Neural cell (in vitro differentiated cells): ENCODE data around the gene RHCE. TPM values are rescaled to one million over a fixed set of nuclear protein-coding genes. Genes with fewer than 3 reads are reported as not detected.

Experiments
- H2AFZ ChIP-seq: fragments of 200-600, 300-800 bp; sonication (generic), shearing (Covaris generic); 2 replicates; pipeline ENCODE4 v1.6.0; 2014; ENCODE audit warnings: low read depth, mild to moderate bottlenecking, antibody characterized with exemption, low read length, moderate library complexity
- H3F3A ChIP-seq: fragments of 200-600 bp; shearing (Covaris generic); 2 replicates; pipeline ENCODE4 v1.6.1; 2016; ENCODE audit warnings: mild to moderate bottlenecking, moderate library complexity, mixed read lengths, antibody characterized with exemption, low read length; ENCODE audit not compliant: insufficient read depth, poor library complexity, severe bottlenecking
- H3K27ac ChIP-seq: fragments of 200-600, 300-800 bp; sonication (generic), shearing (Covaris generic); 2 replicates; pipeline ENCODE4 v1.5.1; 2014; ENCODE audit warnings: mild to moderate bottlenecking, low read length, moderate library complexity
- H3K27me3 ChIP-seq: fragments of 300-800, 200-600 bp; sonication (generic), shearing (Covaris generic); 2 replicates; pipeline ENCODE4 v1.6.0; 2014; ENCODE audit warnings: mild to moderate bottlenecking, low read depth, low read length, moderate library complexity; ENCODE audit not compliant: insufficient read depth
- H3K36me3 ChIP-seq: fragments of 300-800, 200-600 bp; sonication (generic), shearing (Covaris generic); 2 replicates; pipeline ENCODE4 v1.5.1; 2014; ENCODE audit warnings: mild to moderate bottlenecking, antibody characterized with exemption, low read length, moderate library complexity; ENCODE audit not compliant: insufficient read depth
- H3K4me2 ChIP-seq: fragments of 300-800, 200-600 bp; sonication (generic), shearing (Covaris generic); 2 replicates; pipeline ENCODE4 v1.6.0; 2014; ENCODE audit warnings: mild to moderate bottlenecking, low read length
- H3K4me3 ChIP-seq: fragments of 300-800, 200-600 bp; sonication (generic), shearing (Covaris generic); 2 replicates; pipeline ENCODE4 v1.5.1; 2014; ENCODE audit warnings: mild to moderate bottlenecking, low read length, moderate library complexity
- H3K79me2 ChIP-seq: fragments of 200-600 bp; shearing (Covaris generic); replicated peaks from 2 replicates; pipeline ENCODE4 v1.6.0; 2014; ENCODE audit warnings: mild to moderate bottlenecking, low read length, moderate library complexity; ENCODE audit not compliant: insufficient read depth
- H3K9ac ChIP-seq: fragments of 300-800, 200-600 bp; sonication (generic), shearing (Covaris generic); 2 replicates; pipeline ENCODE4 v1.6.1; 2016; ENCODE audit warnings: mild to moderate bottlenecking, low read length, mixed read lengths
- H3K9me2 ChIP-seq: fragments of 200-600 bp; shearing (Covaris generic); 2 replicates; pipeline ENCODE4 v1.6.1; 2016; ENCODE audit warnings: mild to moderate bottlenecking, low read length, mixed read lengths; ENCODE audit not compliant: insufficient read depth
- H3K9me3 ChIP-seq: fragments of 200-600, 300-800 bp; sonication (generic), shearing (Covaris generic); 2 replicates; pipeline ENCODE4 v1.6.1; 2016; ENCODE audit warnings: mild to moderate bottlenecking, mixed run types, low read length, moderate library complexity, mixed read lengths
- H4K20me1 ChIP-seq: fragments of 200-600 bp; shearing (Covaris generic); 2 replicates; pipeline ENCODE4 v1.6.1; 2016; ENCODE audit warnings: mild to moderate bottlenecking, mixed run types; ENCODE audit not compliant: insufficient read depth
- EP300 ChIP-seq: fragments of 450-650 bp; conservative IDR thresholded peaks from 2 replicates; pipeline ENCODE4 v1.6.1; 2014; ENCODE audit warnings: antibody characterized with exemption, mild to moderate bottlenecking, moderate library complexity; ENCODE audit not compliant: poor library complexity, severe bottlenecking
- EZH2 ChIP-seq: fragments of 200-600, 300-800 bp; shearing (Covaris generic), sonication (generic); IDR thresholded peaks from 2 replicates; pipeline ENCODE4 v1.6.1; 2014; ENCODE audit warnings: antibody characterized with exemption, low read length, borderline replicate concordance, mild to moderate bottlenecking; ENCODE audit not compliant: insufficient read depth, poor library complexity, severe bottlenecking
- MXI1 ChIP-seq: fragments of 450-650 bp; conservative IDR thresholded peaks from 2 replicates; pipeline ENCODE4 v1.6.1; 2014; ENCODE audit warnings: antibody characterized with exemption, mild to moderate bottlenecking; ENCODE audit not compliant: poor library complexity, severe bottlenecking
- POLR2AphosphoS5 ChIP-seq: IDR thresholded peaks from 2 replicates; pipeline ENCODE4 v1.6.1; 2012
- RAD21 ChIP-seq: fragments of 450-650 bp; conservative IDR thresholded peaks from 2 replicates; pipeline ENCODE4 v1.6.1; 2014; ENCODE audit warnings: antibody characterized with exemption, mild to moderate bottlenecking, moderate library complexity
- SMC3 ChIP-seq: fragments of 450-650 bp; conservative IDR thresholded peaks from 2 replicates; pipeline ENCODE4 v1.6.1; 2014; ENCODE audit warnings: antibody characterized with exemption, mild to moderate bottlenecking, moderate library complexity; ENCODE audit not compliant: poor library complexity
- TAF1 ChIP-seq: IDR thresholded peaks from 2 replicates; pipeline ENCODE4 v1.6.1; 2012; ENCODE audit warnings: low read depth
- polyA plus RNA-seq: library from polyadenylated mRNA; depleted of rRNA; stranded (reverse); fragments of >200 nt; gene quantifications from 2 replicates; pipeline ENCODE4 v1.2.3, GENCODE V29; 2014
- TF ChIP-seq, protein P1 (sequence below): IDR thresholded peaks from 2 replicates; pipeline ENCODE4 v1.6.1; 2012; ENCODE audit warnings: borderline replicate concordance
- TF ChIP-seq, protein P2 (sequence below): fragments of 450-650 bp; IDR thresholded peaks from 2 replicates; pipeline ENCODE4 v1.5.1; 2014; ENCODE audit warnings: antibody characterized with exemption, mild to moderate bottlenecking, moderate library complexity; ENCODE audit not compliant: poor library complexity, severe bottlenecking

Gene RHCE
- polyA plus RNA-seq, 1 donor from 2014 or later, result 1.1 TPM

- Histone ChIP-seq H3K79me2 (peaks cover 98% of the 10 kb centered on the region), H2AFZ (no peak overlapping the region), H3F3A (no peaks in the 10 kb centered on the region), H3K36me3 (no peaks in the 10 kb centered on the region), H3K9ac (no peak overlapping the region), H3K27ac (no peak overlapping the region), H3K4me2 (no peak overlapping the region), H4K20me1 (peaks cover 44% of the 10 kb centered on the region), H3K9me3 (no peaks in the 10 kb centered on the region), H3K27me3 (no peaks in the 10 kb centered on the region), H3K4me3 (no peak overlapping the region), H3K9me2 (no peaks in the 10 kb centered on the region)
- TF ChIP-seq MXI1, result no peak
- no peak for TF ChIP-seq SMC3
- TF ChIP-seq, protein P1, sequence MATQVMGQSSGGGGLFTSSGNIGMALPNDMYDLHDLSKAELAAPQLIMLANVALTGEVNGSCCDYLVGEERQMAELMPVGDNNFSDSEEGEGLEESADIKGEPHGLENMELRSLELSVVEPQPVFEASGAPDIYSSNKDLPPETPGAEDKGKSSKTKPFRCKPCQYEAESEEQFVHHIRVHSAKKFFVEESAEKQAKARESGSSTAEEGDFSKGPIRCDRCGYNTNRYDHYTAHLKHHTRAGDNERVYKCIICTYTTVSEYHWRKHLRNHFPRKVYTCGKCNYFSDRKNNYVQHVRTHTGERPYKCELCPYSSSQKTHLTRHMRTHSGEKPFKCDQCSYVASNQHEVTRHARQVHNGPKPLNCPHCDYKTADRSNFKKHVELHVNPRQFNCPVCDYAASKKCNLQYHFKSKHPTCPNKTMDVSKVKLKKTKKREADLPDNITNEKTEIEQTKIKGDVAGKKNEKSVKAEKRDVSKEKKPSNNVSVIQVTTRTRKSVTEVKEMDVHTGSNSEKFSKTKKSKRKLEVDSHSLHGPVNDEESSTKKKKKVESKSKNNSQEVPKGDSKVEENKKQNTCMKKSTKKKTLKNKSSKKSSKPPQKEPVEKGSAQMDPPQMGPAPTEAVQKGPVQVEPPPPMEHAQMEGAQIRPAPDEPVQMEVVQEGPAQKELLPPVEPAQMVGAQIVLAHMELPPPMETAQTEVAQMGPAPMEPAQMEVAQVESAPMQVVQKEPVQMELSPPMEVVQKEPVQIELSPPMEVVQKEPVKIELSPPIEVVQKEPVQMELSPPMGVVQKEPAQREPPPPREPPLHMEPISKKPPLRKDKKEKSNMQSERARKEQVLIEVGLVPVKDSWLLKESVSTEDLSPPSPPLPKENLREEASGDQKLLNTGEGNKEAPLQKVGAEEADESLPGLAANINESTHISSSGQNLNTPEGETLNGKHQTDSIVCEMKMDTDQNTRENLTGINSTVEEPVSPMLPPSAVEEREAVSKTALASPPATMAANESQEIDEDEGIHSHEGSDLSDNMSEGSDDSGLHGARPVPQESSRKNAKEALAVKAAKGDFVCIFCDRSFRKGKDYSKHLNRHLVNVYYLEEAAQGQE, result no peak
- TF ChIP-seq EZH2, result no peak
- TF ChIP-seq TAF1, result no peak
- no peak for TF ChIP-seq RAD21
- no peak for TF ChIP-seq POLR2AphosphoS5
- TF ChIP-seq, protein P2, sequence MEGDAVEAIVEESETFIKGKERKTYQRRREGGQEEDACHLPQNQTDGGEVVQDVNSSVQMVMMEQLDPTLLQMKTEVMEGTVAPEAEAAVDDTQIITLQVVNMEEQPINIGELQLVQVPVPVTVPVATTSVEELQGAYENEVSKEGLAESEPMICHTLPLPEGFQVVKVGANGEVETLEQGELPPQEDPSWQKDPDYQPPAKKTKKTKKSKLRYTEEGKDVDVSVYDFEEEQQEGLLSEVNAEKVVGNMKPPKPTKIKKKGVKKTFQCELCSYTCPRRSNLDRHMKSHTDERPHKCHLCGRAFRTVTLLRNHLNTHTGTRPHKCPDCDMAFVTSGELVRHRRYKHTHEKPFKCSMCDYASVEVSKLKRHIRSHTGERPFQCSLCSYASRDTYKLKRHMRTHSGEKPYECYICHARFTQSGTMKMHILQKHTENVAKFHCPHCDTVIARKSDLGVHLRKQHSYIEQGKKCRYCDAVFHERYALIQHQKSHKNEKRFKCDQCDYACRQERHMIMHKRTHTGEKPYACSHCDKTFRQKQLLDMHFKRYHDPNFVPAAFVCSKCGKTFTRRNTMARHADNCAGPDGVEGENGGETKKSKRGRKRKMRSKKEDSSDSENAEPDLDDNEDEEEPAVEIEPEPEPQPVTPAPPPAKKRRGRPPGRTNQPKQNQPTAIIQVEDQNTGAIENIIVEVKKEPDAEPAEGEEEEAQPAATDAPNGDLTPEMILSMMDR, result no peak
- TF ChIP-seq EP300, result no peak
These were observed 18.7 kb upstream of the RHCE start for GRCh38 chr1:25439287-25439686.

- Histone ChIP-seq H3K9me3 (no peaks in the 10 kb centered on the region), H3K4me3 (no peak overlapping the region), H3K9me2 (no peaks in the 10 kb centered on the region), H3K36me3 (no peaks in the 10 kb centered on the region), H3K4me2 (no peak overlapping the region), H4K20me1 (peaks cover 59% of the 10 kb centered on the region), H3K27ac (no peak overlapping the region), H2AFZ (no peak overlapping the region), H3K27me3 (no peaks in the 10 kb centered on the region), H3F3A (no peaks in the 10 kb centered on the region), H3K79me2 (peaks cover 98% of the 10 kb centered on the region), H3K9ac (no peak overlapping the region)
- TF ChIP-seq, protein P2, result no peak
- TF ChIP-seq SMC3 (no peak), RAD21 (no peak), EZH2 (no peak), POLR2AphosphoS5 (no peak), TAF1 (no peak)
These were observed 17.0 kb upstream of the RHCE start for GRCh38 chr1:25437672-25438071.
